HepG2 (cell line): Measurements from ENCODE around the gene LRP5. TPM values are rescaled to one million over a fixed set of nuclear protein-coding genes. Genes with fewer than 3 reads are reported as not detected.

ENCODE experiments used
- ARID3A ChIP-seq: IDR thresholded peaks from 2 replicates; pipeline ENCODE4 v1.6.1; 2012; ENCODE audit warnings: low read depth, low read length, improper control_type of control experiment
- BORCS8-MEF2B ChIP-seq: sonication (generic); formaldehyde crosslinking; IDR thresholded peaks from 2 replicates; pipeline ENCODE4 v1.8.0; 2022; ENCODE audit warnings: mild to moderate bottlenecking, missing genetic modification reagents
- CBX2 ChIP-seq, 2 experiments: fragments of 200-600 bp in 1 of 2; sonication (generic); formaldehyde crosslinking in 1 of 2; IDR thresholded peaks; 2 replicates each; pipeline versions ENCODE4 v1.7.0 to v1.8.1; 2018 to 2022; ENCODE audit warnings: low read depth in 2 of 2, low read length in 1 of 2, mild to moderate bottlenecking in 1 of 2, missing genetic modification reagents in 1 of 2
- CHCHD3 ChIP-seq: sonication (generic); formaldehyde crosslinking; IDR thresholded peaks from 2 replicates; pipeline ENCODE4 v1.8.0; 2022; ENCODE audit warnings: mild to moderate bottlenecking, missing genetic modification reagents, moderate library complexity
- FLYWCH1 ChIP-seq: sonication (generic); formaldehyde crosslinking; IDR thresholded peaks from 2 replicates; pipeline ENCODE4 v1.8.1; 2023; ENCODE audit warnings: mild to moderate bottlenecking, missing genetic modification reagents
- HHEX ChIP-seq: IDR thresholded peaks from 2 replicates; pipeline ENCODE4 v1.6.1; 2016; ENCODE audit warnings: control low read depth
- MAZ ChIP-seq, 2 experiments: sonication (generic) in 1 of 2; formaldehyde crosslinking in 1 of 2; IDR thresholded peaks; 2 replicates each; pipeline versions ENCODE4 v1.5.0 to v1.6.1; 2012 to 2020; ENCODE audit warnings: low read depth in 2 of 2, mild to moderate bottlenecking in 2 of 2, borderline replicate concordance in 1 of 2, improper control_type of control experiment in 1 of 2, low read length in 1 of 2, missing genetic modification reagents in 1 of 2, moderate library complexity in 1 of 2
- MIER3 ChIP-seq: IDR thresholded peaks from 2 replicates; pipeline ENCODE4 v1.6.1; 2016; ENCODE audit warnings: missing compliant biosample characterization, borderline replicate concordance
- MIXL1 ChIP-seq: IDR thresholded peaks from 2 replicates; pipeline ENCODE4 v1.6.1; 2016
- NFIB ChIP-seq: sonication (generic); formaldehyde crosslinking; IDR thresholded peaks from 2 replicates; pipeline ENCODE4 v1.9.0; 2021; ENCODE audit warnings: missing genetic modification reagents, mild to moderate bottlenecking, borderline replicate concordance
- NPAS2 ChIP-seq: sonication (generic); formaldehyde crosslinking; IDR thresholded peaks from 2 replicates; pipeline ENCODE4 v1.8.0; 2022; ENCODE audit warnings: mild to moderate bottlenecking, missing genetic modification reagents, borderline replicate concordance
- PAF1 ChIP-seq: IDR thresholded peaks from 2 replicates; pipeline ENCODE4 v1.6.1; 2016; ENCODE audit warnings: missing genetic modification reagents, missing compliant biosample characterization
- PCBP2 ChIP-seq: fragments of 200-400 bp; formaldehyde crosslinking; optimal IDR thresholded peaks from 2 replicates; pipeline ENCODE3; 2018; ENCODE audit warnings: low read length, low read depth; ENCODE audit not compliant: poor library complexity, severe bottlenecking
- PITX1 ChIP-seq: sonication (generic); formaldehyde crosslinking; IDR thresholded peaks from 2 replicates; pipeline ENCODE4 v1.5.1; 2020; ENCODE audit warnings: mild to moderate bottlenecking, missing genetic modification reagents
- SUZ12 ChIP-seq: fragments of 150-350 bp; IDR thresholded peaks from 2 replicates; pipeline ENCODE4 v1.6.1; 2014; ENCODE audit warnings: low read depth, low read length
- ZMYM4 ChIP-seq: sonication (generic); formaldehyde crosslinking; IDR thresholded peaks from 2 replicates; pipeline ENCODE4 v1.8.1; 2023; ENCODE audit warnings: mild to moderate bottlenecking, missing genetic modification reagents
- ZNF136 ChIP-seq: sonication (generic); formaldehyde crosslinking; IDR thresholded peaks from 2 replicates; pipeline ENCODE4 v1.8.1; 2022; ENCODE audit warnings: low read depth, mild to moderate bottlenecking, moderate library complexity, missing genetic modification reagents
- ZNF281 ChIP-seq: sonication (generic); formaldehyde crosslinking; IDR thresholded peaks from 2 replicates; pipeline ENCODE4 v1.4.0; 2020; ENCODE audit warnings: missing genetic modification reagents, borderline replicate concordance
- ZNF382 ChIP-seq: sonication (generic); formaldehyde crosslinking; IDR thresholded peaks from 2 replicates; pipeline ENCODE4 v1.5.0; 2020; ENCODE audit warnings: missing genetic modification reagents, mild to moderate bottlenecking, borderline replicate concordance
- ZNF501 ChIP-seq: sonication (generic); formaldehyde crosslinking; IDR thresholded peaks from 2 replicates; pipeline ENCODE4 v1.5.1; 2020; ENCODE audit warnings: mild to moderate bottlenecking, moderate library complexity, missing genetic modification reagents
- ZNF691 ChIP-seq: sonication (generic); formaldehyde crosslinking; IDR thresholded peaks from 2 replicates; pipeline ENCODE4 v1.4.0; 2020; ENCODE audit warnings: missing genetic modification reagents, low read depth, mild to moderate bottlenecking, borderline replicate concordance
- ZNF737 ChIP-seq: sonication (generic); formaldehyde crosslinking; IDR thresholded peaks from 2 replicates; pipeline ENCODE4 v1.5.0; 2020; ENCODE audit warnings: missing genetic modification reagents, mild to moderate bottlenecking, borderline replicate concordance
- polyA plus RNA-seq, 8 experiments: library from polyadenylated mRNA; depleted of rRNA in 3 of 8; stranded (reverse) in 7 of 8; unstranded in 1 of 8; fragments of >200 nt; fragmentation: Illumina TruSeq in 4 of 8; extraction: Trizol in 4 of 8; gene quantifications; 2 replicates each; pipeline versions ENCODE4 v1.2.1 to v1.2.3, GENCODE V29; 2011 to 2016; ENCODE audit warnings: low read depth in 4 of 8, missing spikeins in 1 of 8, mixed read lengths in 1 of 8; ENCODE audit not compliant: insufficient read depth in 1 of 8
- total RNA-seq, 5 experiments: library from RNA; depleted of rRNA; stranded (reverse); fragments of >200 nt; fragmentation: Illumina TruSeq; extraction: Trizol; gene quantifications; 2 replicates each; pipeline ENCODE4 v1.2.3, GENCODE V29; 2016; ENCODE audit warnings: low read depth in 1 of 5

The LRP5 gene
- total and polyA plus RNA-seq, 2 of the 13 experiments (the other 11 are each of a cell fraction or from before 2014, with no cell fraction given): 40.4 to 64.0 TPM

- TF ChIP-seq ZNF382 (CRISPR knock-in tag) (no peak), CBX2 (IDR thresholded peaks at IDR 0.05; ENCODE audit: low read depth, low read length) (no peak), CBX2 (CRISPR knock-in tag; IDR thresholded peaks at IDR 0.05; ENCODE audit: low read depth) (no peak), ZMYM4 (0 out of 2 replicates have a peak, but pooled peaks have one; percentile 6), MIER3 (no peak), SUZ12 (no peak), MAZ (IDR thresholded peaks at IDR 0.05; ENCODE audit: borderline replicate concordance, low read depth, low read length) (no peak), MAZ (CRISPR knock-in tag; IDR thresholded peaks at IDR 0.05; ENCODE audit: low read depth) (peak; percentile 23; the same call in 1 of the 2 replicates), ARID3A (no peak), ZNF737 (CRISPR knock-in tag) (no peak), BORCS8-MEF2B (CRISPR knock-in tag) (peak; percentile 68; the same call in 1 of the 2 replicates), MIXL1 (CRISPR knock-in tag) (no peak), PITX1 (CRISPR knock-in tag) (0 out of 2 replicates have a peak, but pooled peaks have one; percentile 25), PAF1 (no peak), CHCHD3 (CRISPR knock-in tag) (no peak), HHEX (no peak), NFIB (CRISPR knock-in tag) (no peak), ZNF281 (CRISPR knock-in tag) (peak; percentile 79; the same call in 1 of the 2 replicates), ZNF136 (CRISPR knock-in tag) (no peak), ZNF691 (no peak), NPAS2 (no peak), PCBP2 (no peak), FLYWCH1 (no peak), ZNF501 (CRISPR knock-in tag) (0 out of 2 replicates have a peak, but pooled peaks have one; percentile 41)
Observed at GRCh38 chr11:68326334-68327215, 14.2 kb downstream of the LRP5 start (continued).
